Glutamatergic neuron (in vitro differentiated cells): Measurements from ENCODE around the gene HTR2B. TPM values are rescaled to one million over a fixed set of nuclear protein-coding genes. Genes with fewer than 3 reads are reported as not detected.
A peak's percentile ranks its signal among the peaks of the same experiment; 100 is the strongest.

ENCODE experiments used
- DNase-seq: peaks from one replicate; pipeline ENCODE4 v3.0.0; 2022
- H3K27ac Mint-ChIP-seq: one replicate; pipeline ENCODE4 v1.8.0; 2020; ENCODE audit warnings: mild to moderate bottlenecking, mixed read lengths, inconsistent platforms; ENCODE audit not compliant: unreplicated experiment
- H3K27me3 Mint-ChIP-seq: one replicate; pipeline ENCODE4 v1.8.0; 2020; ENCODE audit warnings: mild to moderate bottlenecking, moderate library complexity, mixed read lengths, inconsistent platforms; ENCODE audit not compliant: unreplicated experiment
- H3K36me3 Mint-ChIP-seq: one replicate; pipeline ENCODE4 v1.8.0; 2020; ENCODE audit warnings: mild to moderate bottlenecking, mixed read lengths, inconsistent platforms; ENCODE audit not compliant: unreplicated experiment
- H3K4me1 Mint-ChIP-seq: one replicate; pipeline ENCODE4 v1.8.0; 2020; ENCODE audit warnings: mild to moderate bottlenecking, low read depth, mixed read lengths, inconsistent platforms; ENCODE audit not compliant: unreplicated experiment
- H3K4me3 Mint-ChIP-seq: one replicate; pipeline ENCODE4 v1.8.0; 2020; ENCODE audit warnings: mild to moderate bottlenecking, mixed read lengths, inconsistent platforms; ENCODE audit not compliant: unreplicated experiment
- H3K9me3 Mint-ChIP-seq: one replicate; pipeline ENCODE4 v1.8.0; 2020; ENCODE audit warnings: mild to moderate bottlenecking, moderate library complexity, mixed read lengths, inconsistent platforms; ENCODE audit not compliant: unreplicated experiment
- CTCF ChIP-seq: fragments of 200-600 bp; sonication (generic); IDR thresholded peaks from one replicate; pipeline ENCODE4 v1.5.0; 2021; ENCODE audit not compliant: partially characterized antibody, unreplicated experiment
- total RNA-seq: library from RNA; stranded (reverse); fragmentation: NEBNext Ultra II Directional; extraction: Animal tissue kit (Norgen Biotek cat#: 25700); gene quantifications from one replicate; pipeline ENCODE4 v1.2.1, GENCODE V29; 2021; ENCODE audit not compliant: unreplicated experiment

HTR2B gene
- total RNA-seq, 1 donor from 2014 or later: not detected

GRCh38 chr2:231113489-231113888, 11.4 kb downstream of the HTR2B start:
- Mint-ChIP-seq H3K27me3 (no peaks in the 10 kb centered on the region), H3K4me1 (peaks cover 7% of the 10 kb centered on the region), H3K36me3 (no peaks in the 10 kb centered on the region), H3K4me3 (no peak overlapping the region), H3K9me3 (peaks cover 2% of the 10 kb centered on the region), H3K27ac (no peak overlapping the region)
- TF ChIP-seq CTCF: no peak
- DNase-seq: no peak

GRCh38 chr2:231111987-231112386, 12.9 kb downstream of the HTR2B start:
- no peak overlapping the region for H3K27ac Mint-ChIP-seq

GRCh38 chr2:231110551-231110950, 14.3 kb downstream of the HTR2B start:
- DNase-seq: no peak
- Mint-ChIP-seq H3K27me3 (no peaks in the 10 kb centered on the region), H3K4me1 (peaks cover 7% of the 10 kb centered on the region), H3K4me3 (no peak overlapping the region), H3K27ac (no peak overlapping the region), H3K9me3 (peaks cover 2% of the 10 kb centered on the region), H3K36me3 (no peaks in the 10 kb centered on the region)
- TF ChIP-seq CTCF: no peak

More at GRCh38 chr2:231111987-231112386, 12.9 kb downstream of the HTR2B start:
- H3K36me3 Mint-ChIP-seq: no peaks in the 10 kb centered on the region
- no peaks in the 10 kb centered on the region for H3K27me3 Mint-ChIP-seq
- TF ChIP-seq CTCF: no peak
- peaks cover 7% of the 10 kb centered on the region for H3K4me1 Mint-ChIP-seq
- no peak for DNase-seq
- peaks cover 2% of the 10 kb centered on the region for H3K9me3 Mint-ChIP-seq
- no peak overlapping the region for H3K4me3 Mint-ChIP-seq

GRCh38 chr2:231104115-231104713, 20.6 kb downstream of the HTR2B start:
- H3K4me1 Mint-ChIP-seq: no peaks in the 10 kb centered on the region
- peaks cover 21% of the 10 kb centered on the region for H3K36me3 Mint-ChIP-seq
- H3K9me3 Mint-ChIP-seq: peaks cover 3% of the 10 kb centered on the region
- peaks cover 4% of the 10 kb centered on the region for H3K27me3 Mint-ChIP-seq
- peak; percentile 63 for DNase-seq
- no peak overlapping the region for H3K4me3 Mint-ChIP-seq
- H3K27ac Mint-ChIP-seq: no peak overlapping the region
- TF ChIP-seq CTCF: peak; percentile 50

- no peak for DNase-seq
- Mint-ChIP-seq H3K27me3 (peaks cover 6% of the 10 kb centered on the region), H3K4me1 (peaks cover 7% of the 10 kb centered on the region), H3K9me3 (peaks cover 3% of the 10 kb centered on the region), H3K27ac (no peak overlapping the region), H3K4me3 (no peak overlapping the region), H3K36me3 (peaks cover 27% of the 10 kb centered on the region)
- TF ChIP-seq CTCF: no peak
These were observed 22.1 kb downstream of the HTR2B start for GRCh38 chr2:231102772-231103171.
